OCI-LY3 (cell line): ENCODE results near the gene MYPN.

Experiments
- CTCF ChIP-seq: fragments of 200-600, 300-600 bp; sonication (generic); IDR thresholded peaks from 2 replicates; pipeline ENCODE4 v1.5.1; 2014; ENCODE audit warnings: antibody characterized with exemption, low read length, low read depth
- EZH2phosphoT487 ChIP-seq: fragments of 200-600 bp; shearing (Covaris generic); IDR thresholded peaks from 2 replicates; pipeline ENCODE4 v1.6.1; 2018; ENCODE audit warnings: antibody characterized with exemption, mixed run types, low read depth

DNA sequence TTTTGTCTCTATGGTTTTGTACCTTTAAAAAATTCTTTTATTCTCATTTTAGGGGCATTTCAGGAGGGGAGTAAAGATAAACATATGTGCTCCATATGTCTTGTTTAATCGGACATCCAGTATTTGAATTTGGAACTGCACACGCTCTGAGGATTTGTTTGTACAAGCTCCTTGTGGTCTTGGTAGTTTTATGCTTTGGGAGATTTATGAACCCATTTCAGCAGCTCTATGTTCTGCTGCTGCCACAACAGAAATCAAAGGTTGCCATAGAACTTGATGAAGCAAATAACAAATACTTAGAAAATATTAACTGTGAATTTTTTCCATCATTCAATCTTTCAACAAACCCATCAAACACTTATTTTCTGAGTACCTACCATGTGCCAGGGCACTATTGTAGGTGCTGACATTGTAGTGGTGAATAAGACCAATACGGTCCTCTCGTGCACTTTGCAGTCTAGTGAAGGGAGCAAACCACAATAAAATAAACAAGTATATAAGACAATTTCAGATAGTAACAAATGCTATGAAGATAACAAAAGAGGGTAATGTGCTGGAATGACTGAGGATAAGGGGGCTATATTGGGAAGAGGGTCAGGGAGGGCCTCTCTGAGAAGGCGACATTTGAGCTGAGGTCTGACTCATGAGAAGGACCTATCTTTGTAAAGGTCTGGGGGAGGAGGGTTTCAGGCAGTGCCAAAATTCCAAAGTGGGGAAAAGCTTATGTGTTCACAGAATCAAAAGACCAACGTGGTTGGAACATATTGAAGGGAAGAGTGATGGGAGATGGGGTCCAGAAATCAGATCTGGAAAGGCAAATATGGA lies 30.4 kb downstream of the MYPN start:
- TF ChIP-seq EZH2phosphoT487 (no peak), CTCF (no peak)
